Heart left ventricle (tissue), 16 donors: Measurements from ENCODE around the gene SPATA2L. TPM values are rescaled to one million over a fixed set of nuclear protein-coding genes. Genes with fewer than 3 reads are reported as not detected.

ENCODE experiments used
- ATAC-seq, 4 donors: fragments of 200-7000 bp; cut with Tn5 transposase; one replicate each; pipeline ENCODE4 v1.9.1; 2020 to 2022; ENCODE audit warnings: moderate library complexity in 4 of 4, mild to moderate bottlenecking in 3 of 4, moderate number of reproducible peaks in 1 of 4
- DNase-seq, 5 donors: peaks; one replicate each; pipeline ENCODE4 v3.0.0-alpha.2; 2020
- H3K27ac ChIP-seq, 12 donors: fragments of 200-600 bp; sonication (generic) in 4 of 12; one replicate each; pipeline versions ENCODE4 v1.5.0 to v1.8.0; 2016 to 2022; ENCODE audit warnings: mild to moderate bottlenecking in 2 of 12
- H3K27me3 ChIP-seq, 9 donors: fragments of 200-600 bp; sonication (generic) in 2 of 9; one replicate each; pipeline versions ENCODE4 v1.5.1 to v1.8.0; 2016 to 2022; ENCODE audit warnings: mild to moderate bottlenecking in 3 of 9
- H3K36me3 ChIP-seq, 9 donors: fragments of 200-600 bp; sonication (generic) in 2 of 9; one replicate each; pipeline versions ENCODE4 v1.5.0 to v1.8.0; 2018 to 2022; ENCODE audit warnings: mild to moderate bottlenecking in 2 of 9
- H3K4me1 ChIP-seq, 12 donors: fragments of 200-600 bp; sonication (generic) in 4 of 12; one replicate each; pipeline versions ENCODE4 v1.5.0 to v1.8.0; 2016 to 2022; ENCODE audit warnings: mild to moderate bottlenecking in 3 of 12
- H3K4me3 ChIP-seq, 12 donors: fragments of 200-600 bp; sonication (generic) in 4 of 12; one replicate each; pipeline versions ENCODE4 v1.5.0 to v1.8.0; 2017 to 2022; ENCODE audit warnings: mild to moderate bottlenecking in 9 of 12, moderate library complexity in 4 of 12
- H3K9me3 ChIP-seq, 12 donors: fragments of 200-600 bp; sonication (generic) in 4 of 12; one replicate each; pipeline versions ENCODE4 v1.5.0 to v1.8.0; 2016 to 2022; ENCODE audit warnings: mild to moderate bottlenecking in 1 of 12
- POLR2A ChIP-seq, 2 donors: fragments of 450-650 bp; IDR thresholded peaks; one replicate each; pipeline ENCODE4 v1.6.1; 2017; ENCODE audit warnings: antibody characterized with exemption in 2 of 2, mild to moderate bottlenecking in 2 of 2, moderate library complexity in 2 of 2
- WGBS, 4 donors: extraction: QIAGEN DNeasy Blood & Tissue Kit in 2 of 4; methylation state at CpG; one replicate each; pipeline versions ENCODE4 v1.1.5 to v1.1.7; 2013 to 2018; 5-methylcytosine and 5-hydroxymethylcytosine counted together
- intact Hi-C, 10 donors: fragments of 100-400 bp; cut with DNase I; formaldehyde crosslinking; loops; one replicate each; pipeline versions ENCODE4 v1.11.1 to v1.14.2; 2022
- polyA plus RNA-seq, 2 donors: library from polyadenylated mRNA; stranded (reverse); fragments of 200-250 nt; gene quantifications; one replicate each; pipeline ENCODE4 v1.2.3, GENCODE V29; 2013
- total RNA-seq, 9 donors: library from RNA; depleted of rRNA in 2 of 9; stranded (reverse); fragments of >200 nt in 2 of 9; fragmentation: NEBNext Ultra II Directional in 3 of 9; extraction: Animal tissue kit (Norgen Biotek cat#: 25700) in 3 of 9; gene quantifications; one replicate each; pipeline versions ENCODE4 v1.1.0 to v1.2.4, GENCODE V29; 2016 to 2023
- TF ChIP-seq, protein P1 (sequence below), 12 donors: fragments of 200-600 bp; sonication (generic) in 4 of 12; IDR thresholded peaks; one replicate each; pipeline versions ENCODE4 v1.5.0 to v1.8.0; 2018 to 2022; ENCODE audit warnings: antibody characterized with exemption in 12 of 12, mild to moderate bottlenecking in 5 of 12
- donor health status: ischemic (EF 13 %, LVEDD 7.1; RV severe dilation, severe dysfunction).
- donor health status: healthy with polysubstance abuse.
- donor health status: DM: no; HTN: yes; CAD: no.
- donor health status: DM: no; HTN: no; CAD: no.
- donor health status: ischemic (EF 25% LVEDD 6.9; RV normal size, moderate dysfunction).
- donor health status: ischemic (EF 25% LVEDD 5.7; RV mildly dilated, moderate dysfunction).
- donor health status: healthy.
- donor health status: DM: yes; HTN: yes; CAD: no.
- donor health status: ischemic (EF 35%, LVEDD 5.7; RV mildly dilated, moderate dysfunction).
- donor health status: nonischemic (EF 11% LVEDD 7.7; RV severe dilation, severe dysfunction).
- donor health status: DM: yes; HTN: yes; CAD: no.
- donor health status: PGD.
- donor health status: ischemic (EF 29% LVEDD 5.4; RV normal size, mild dysfunction).
- donor health status: nonischemic (EF 23%, LVEDD 6.1; RV moderate dilation, normal function).

SPATA2L gene
- total and polyA plus RNA-seq, 11 donors: 1.9 to 15.0 (median 4.0) TPM

DNA sequence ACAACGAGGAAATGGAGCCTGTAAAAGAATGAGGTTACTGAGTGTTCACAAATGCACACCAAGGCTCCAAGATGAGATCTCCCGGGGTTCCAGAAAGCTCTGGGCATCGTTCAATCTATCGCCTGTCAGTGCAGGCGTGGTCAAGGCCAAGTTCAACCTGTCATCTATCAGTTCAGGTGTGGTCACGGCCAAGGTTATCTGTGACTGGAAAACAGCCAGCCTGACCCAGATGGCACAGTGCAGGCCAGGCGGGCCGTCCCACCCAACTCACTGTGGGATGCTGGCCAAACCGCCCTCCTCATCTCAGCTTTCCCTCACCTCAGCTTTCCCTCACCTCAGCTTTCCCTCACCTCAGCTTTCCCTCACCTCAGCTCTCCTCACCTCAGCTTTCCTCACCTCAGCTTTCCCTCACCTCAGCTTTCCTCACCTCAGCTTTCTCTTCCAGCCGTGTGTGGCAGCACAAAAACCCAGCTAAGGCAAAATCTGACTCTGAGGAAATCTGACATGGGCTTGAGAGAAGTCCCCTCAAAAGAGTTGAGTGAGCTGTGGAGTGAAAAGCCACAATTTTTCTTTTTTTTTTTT, 46.4 kb downstream of the SPATA2L start:
- no peak for TF ChIP-seq POLR2A (IDR thresholded peaks at IDR 0.05)
- DNase-seq (no peak), ATAC-seq (no peak)
- H3K27me3 ChIP-seq: no peaks in the 10 kb centered on the region
- 79 to 87% (median 83%) methylated on average over 10 of the region's 10 CpGs for WGBS, 4 donors
- H3K4me1 ChIP-seq: peaks cover 5 to 24% (median 18%) of the 10 kb centered on the region in 12 donors
- intact Hi-C loops: loop anchor here in 1 of 10 donors (5.0 kb wide), 1 partner anchor 47 kb away; the partner anchor contains the start of gene SPATA2L
- no peaks in the 10 kb centered on the region for H3K9me3 ChIP-seq
- H3K27ac ChIP-seq: no peak overlapping the region
- peaks cover 0 to 41% (median 17%) of the 10 kb centered on the region in 9 donors for H3K36me3 ChIP-seq
- H3K4me3 ChIP-seq: no peak overlapping the region

DNA sequence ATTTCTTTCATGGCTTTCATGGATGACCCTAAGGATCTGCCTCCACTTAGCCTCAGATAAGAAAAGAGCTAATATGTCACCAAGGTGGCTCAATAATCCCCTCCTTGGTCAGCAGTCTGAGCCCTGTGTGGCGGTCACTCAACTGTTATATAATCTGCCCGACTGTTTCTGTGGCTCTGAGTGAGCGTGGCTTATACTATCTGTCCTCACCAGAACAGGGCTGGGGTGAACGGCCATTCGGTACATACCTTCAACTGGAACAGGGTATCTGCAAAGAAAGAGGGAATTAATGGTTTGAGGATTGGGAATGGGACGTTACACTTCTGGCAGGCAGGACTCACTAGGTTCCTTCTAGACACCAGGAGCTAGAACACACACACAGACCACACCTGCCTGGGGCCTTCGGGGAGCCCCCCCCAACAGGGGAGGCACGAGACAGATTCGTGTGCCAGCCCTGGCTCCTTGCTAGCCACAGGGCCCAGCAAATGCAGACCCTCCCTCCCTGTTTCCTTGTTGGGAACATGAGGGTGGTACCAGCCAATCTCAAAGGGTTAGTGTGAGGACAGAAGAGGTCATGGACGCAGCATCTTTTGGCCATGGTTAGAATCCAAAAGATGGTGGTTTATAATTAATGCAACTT, 47.7 kb downstream of the SPATA2L start:
- intact Hi-C loops: loop anchor here in 1 of 10 donors (5.0 kb wide), 1 partner anchor 86 kb away; no protein-coding TSS in a partner anchor
- peaks cover 0 to 53% (median 21%) of the 10 kb centered on the region in 9 donors for H3K36me3 ChIP-seq
- H3K4me3 ChIP-seq: no peak overlapping the region
- H3K9me3 ChIP-seq: no peaks in the 10 kb centered on the region
- H3K27ac ChIP-seq: no peak overlapping the region
- peak in 1 of 5 donors; percentile 8 for DNase-seq
- peaks cover 5 to 19% (median 14%) of the 10 kb centered on the region in 12 donors for H3K4me1 ChIP-seq
- TF ChIP-seq, protein P1, sequence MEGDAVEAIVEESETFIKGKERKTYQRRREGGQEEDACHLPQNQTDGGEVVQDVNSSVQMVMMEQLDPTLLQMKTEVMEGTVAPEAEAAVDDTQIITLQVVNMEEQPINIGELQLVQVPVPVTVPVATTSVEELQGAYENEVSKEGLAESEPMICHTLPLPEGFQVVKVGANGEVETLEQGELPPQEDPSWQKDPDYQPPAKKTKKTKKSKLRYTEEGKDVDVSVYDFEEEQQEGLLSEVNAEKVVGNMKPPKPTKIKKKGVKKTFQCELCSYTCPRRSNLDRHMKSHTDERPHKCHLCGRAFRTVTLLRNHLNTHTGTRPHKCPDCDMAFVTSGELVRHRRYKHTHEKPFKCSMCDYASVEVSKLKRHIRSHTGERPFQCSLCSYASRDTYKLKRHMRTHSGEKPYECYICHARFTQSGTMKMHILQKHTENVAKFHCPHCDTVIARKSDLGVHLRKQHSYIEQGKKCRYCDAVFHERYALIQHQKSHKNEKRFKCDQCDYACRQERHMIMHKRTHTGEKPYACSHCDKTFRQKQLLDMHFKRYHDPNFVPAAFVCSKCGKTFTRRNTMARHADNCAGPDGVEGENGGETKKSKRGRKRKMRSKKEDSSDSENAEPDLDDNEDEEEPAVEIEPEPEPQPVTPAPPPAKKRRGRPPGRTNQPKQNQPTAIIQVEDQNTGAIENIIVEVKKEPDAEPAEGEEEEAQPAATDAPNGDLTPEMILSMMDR (IDR thresholded peaks at IDR 0.05): no peak
- TF ChIP-seq POLR2A (IDR thresholded peaks at IDR 0.05): no peak
- WGBS, 4 donors: 82 to 90% (median 87%) methylated on average over 7 to 10 of the region's 10 CpGs
- ATAC-seq: no peak
- H3K27me3 ChIP-seq: no peaks in the 10 kb centered on the region

DNA sequence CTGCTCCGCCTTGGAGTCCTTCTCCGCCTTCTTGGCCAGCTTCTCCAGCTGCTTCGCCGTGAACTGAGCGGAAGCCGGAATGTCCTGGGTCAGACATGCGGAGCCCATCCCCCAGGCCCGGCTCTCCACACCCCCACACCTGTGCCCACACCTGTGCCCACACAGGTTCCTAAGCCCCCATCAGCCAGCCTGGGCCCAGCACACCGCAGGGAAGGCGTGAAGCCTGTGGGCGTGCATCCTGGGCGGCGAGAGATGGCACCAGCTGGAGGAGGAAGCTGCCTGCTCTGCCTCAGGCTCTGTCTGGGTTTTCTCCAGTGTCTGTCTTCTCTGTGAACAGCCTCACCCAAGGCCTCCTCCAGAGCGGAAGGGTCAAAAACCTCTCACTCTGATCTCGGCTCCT, 49.9 kb downstream of the SPATA2L start:
- WGBS, 4 donors: 91 to 94% (median 92%) methylated on average over 15 of the region's 15 CpGs

DNA sequence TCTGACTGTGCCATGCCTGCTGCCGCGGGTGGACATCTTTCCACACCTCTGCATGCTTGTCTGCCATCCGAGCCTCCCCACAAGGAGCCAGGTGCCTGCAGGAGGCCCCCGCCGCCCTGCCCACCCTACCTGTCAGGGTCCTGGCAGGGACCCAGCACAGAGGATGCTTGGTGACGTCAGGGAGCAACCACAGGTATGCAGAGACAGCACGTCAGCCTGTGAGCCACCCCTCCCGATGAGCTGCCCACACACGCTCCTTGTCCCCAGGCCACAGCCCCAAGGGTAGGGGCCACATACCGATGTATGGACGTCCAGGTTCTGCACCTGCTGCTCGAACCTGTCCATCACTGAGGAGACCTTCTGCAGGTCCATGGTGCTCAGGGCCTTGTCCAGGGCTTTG, 54.6 kb downstream of the SPATA2L start:
- ATAC-seq (no peak), DNase-seq (no peak)
- Histone ChIP-seq H3K9me3 (no peaks in the 10 kb centered on the region), H3K27me3 (no peaks in the 10 kb centered on the region), H3K27ac (no peak overlapping the region), H3K4me3 (no peak overlapping the region), H3K36me3 (peaks cover 0 to 72% (median 45%) of the 10 kb centered on the region in 9 donors), H3K4me1 (peaks cover 0 to 4% (median 0%) of the 10 kb centered on the region in 12 donors)
- intact Hi-C loops: loop anchor here in 3 of 10 donors (10.0 kb wide), 3 partner anchors 72 to 402 kb away; partner anchors contain the start of gene CPNE7 (in 1 of the 3)
- WGBS, 4 donors: 87 to 92% (median 89%) methylated on average over 7 to 12 of the region's 12 CpGs
- TF ChIP-seq, protein P1 (IDR thresholded peaks at IDR 0.05): no peak
- TF ChIP-seq POLR2A (IDR thresholded peaks at IDR 0.05): no peak

More for the DNA sequence above, 49.9 kb downstream of the SPATA2L start:
- TF ChIP-seq, protein P1 (IDR thresholded peaks at IDR 0.05): no peak
- TF ChIP-seq POLR2A (IDR thresholded peaks at IDR 0.05): no peak
- H3K4me1 ChIP-seq: peaks cover 2 to 5% (median 4%) of the 10 kb centered on the region in 12 donors
- H3K27ac ChIP-seq: no peak overlapping the region
- intact Hi-C loops: loop anchor here in 1 of 10 donors (5.0 kb wide), 1 partner anchor 84 kb away; no protein-coding TSS in a partner anchor
- no peaks in the 10 kb centered on the region for H3K9me3 ChIP-seq
- H3K4me3 ChIP-seq: no peak overlapping the region
- H3K27me3 ChIP-seq: no peaks in the 10 kb centered on the region
- peak in 1 of 5 donors; percentile 17 for DNase-seq
- peaks cover 0 to 66% (median 29%) of the 10 kb centered on the region in 9 donors for H3K36me3 ChIP-seq
- ATAC-seq: no peak

Other genes with a start within 250 kb of the SPATA2L start
- gene ANKRD11, start 211.1 kb downstream of the SPATA2L start, total RNA-seq: 100 to 1,000 TPM in 1 of 9 donors, 10 to 100 TPM in 8; 53.6 to 123 (median 67.7) TPM
- gene ANKRD11, start 211.1 kb downstream of the SPATA2L start, polyA plus RNA-seq: 10 to 100 TPM; 53.9 to 80.8 TPM
- gene SPG7, start 193.3 kb downstream of the SPATA2L start, total RNA-seq: 100 to 1,000 TPM in 4 of 9 donors, 10 to 100 TPM in 5; 84.0 to 168 (median 95.9) TPM
- 100 to 1,000 TPM in 1 of 2 donors, 10 to 100 TPM in 1; 92.4 to 101 TPM for gene SPG7, start 193.3 kb downstream of the SPATA2L start, polyA plus RNA-seq
- gene RPL13, start 141.0 kb downstream of the SPATA2L start, total RNA-seq: 1,000 to 10,000 TPM in 6 of 9 donors, 100 to 1,000 TPM in 3; 701 to 3,315 (median 1,152) TPM
- 1,000 to 10,000 TPM; 2,775 to 5,500 TPM for gene RPL13, start 141.0 kb downstream of the SPATA2L start, polyA plus RNA-seq
- under 1 TPM in 1 of 9 donors, not detected in 8; 0.20 TPM for gene CPNE7, start 125.9 kb downstream of the SPATA2L start, total RNA-seq
- gene CPNE7, start 125.9 kb downstream of the SPATA2L start, polyA plus RNA-seq: under 1 TPM in 1 of 2 donors, not detected in 1; 0.50 TPM
- not detected for gene DPEP1, start 88.1 kb downstream of the SPATA2L start, total RNA-seq
- not detected for gene DPEP1, start 88.1 kb downstream of the SPATA2L start, polyA plus RNA-seq
- 10 to 100 TPM; 35.1 to 85.1 (median 44.6) TPM for gene CHMP1A, start 44.0 kb downstream of the SPATA2L start, total RNA-seq
- 10 to 100 TPM; 29.3 to 86.3 TPM for gene CHMP1A, start 44.0 kb downstream of the SPATA2L start, polyA plus RNA-seq
- gene SPATA33, start 43.9 kb downstream of the SPATA2L start, total RNA-seq: 1 to 10 TPM in 8 of 9 donors, under 1 TPM in 1; 0.94 to 5.1 (median 3.0) TPM
- gene SPATA33, start 43.9 kb downstream of the SPATA2L start, polyA plus RNA-seq: 1 to 10 TPM; 1.8 to 3.9 TPM
- gene CDK10, start 15.0 kb downstream of the SPATA2L start, total RNA-seq: 10 to 100 TPM; 16.1 to 31.4 (median 20.0) TPM
- 10 to 100 TPM; 22.9 to 30.7 TPM for gene CDK10, start 15.0 kb downstream of the SPATA2L start, polyA plus RNA-seq
- gene VPS9D1, start 19.2 kb upstream of the SPATA2L start, total RNA-seq: 10 to 100 TPM in 6 of 9 donors, 1 to 10 TPM in 3; 7.6 to 17.0 (median 11.0) TPM
- 10 to 100 TPM in 1 of 2 donors, 1 to 10 TPM in 1; 7.3 to 20.2 TPM for gene VPS9D1, start 19.2 kb upstream of the SPATA2L start, polyA plus RNA-seq
- gene ZNF276, start 19.8 kb upstream of the SPATA2L start, total RNA-seq: 10 to 100 TPM in 8 of 9 donors, 1 to 10 TPM in 1; 9.4 to 19.9 (median 12.7) TPM
- gene ZNF276, start 19.8 kb upstream of the SPATA2L start, polyA plus RNA-seq: 10 to 100 TPM; 12.2 to 14.0 TPM
- 10 to 100 TPM in 1 of 9 donors, 1 to 10 TPM in 4, under 1 TPM in 4; 0.50 to 10.1 (median 1.0) TPM for gene FANCA, start 114.9 kb upstream of the SPATA2L start, total RNA-seq
- gene FANCA, start 114.9 kb upstream of the SPATA2L start, polyA plus RNA-seq: 1 to 10 TPM; 1.1 to 4.0 TPM
- 1 to 10 TPM in 6 of 9 donors, under 1 TPM in 3; 0.31 to 2.3 (median 1.3) TPM for gene SPIRE2, start 126.8 kb upstream of the SPATA2L start, total RNA-seq
- under 1 TPM; 0.53 to 0.55 TPM for gene SPIRE2, start 126.8 kb upstream of the SPATA2L start, polyA plus RNA-seq
- 100 to 1,000 TPM in 5 of 9 donors, 10 to 100 TPM in 4; 75.8 to 115 (median 101) TPM for gene TCF25, start 171.9 kb upstream of the SPATA2L start, total RNA-seq
- gene TCF25, start 171.9 kb upstream of the SPATA2L start, polyA plus RNA-seq: 10 to 100 TPM; 52.5 to 96.4 TPM
- 1 to 10 TPM in 6 of 9 donors, under 1 TPM in 3; 0.42 to 2.1 (median 1.3) TPM for gene MC1R, start 217.2 kb upstream of the SPATA2L start, total RNA-seq
- gene MC1R, start 217.2 kb upstream of the SPATA2L start, polyA plus RNA-seq: 1 to 10 TPM; 1.4 to 1.6 TPM
- gene TUBB3, start 221.6 kb upstream of the SPATA2L start, total RNA-seq: 10 to 100 TPM in 2 of 9 donors, 1 to 10 TPM in 7; 1.2 to 18.1 (median 4.1) TPM
- gene TUBB3, start 221.6 kb upstream of the SPATA2L start, polyA plus RNA-seq: 1 to 10 TPM in 1 of 2 donors, under 1 TPM in 1; 0.19 to 9.1 TPM
- gene DEF8, start 247.1 kb upstream of the SPATA2L start, total RNA-seq: 10 to 100 TPM; 29.0 to 89.3 (median 36.1) TPM
- 10 to 100 TPM; 57.1 to 68.8 TPM for gene DEF8, start 247.1 kb upstream of the SPATA2L start, polyA plus RNA-seq